NOMO-1 (cell line): Measurements from ENCODE around the gene DGKI.

Experiments
- DNase-seq, 2 experiments: peaks; one replicate each; lab custom pipeline; 2025; ENCODE audit not compliant: unreplicated experiment in 2 of 2; lab: John Stamatoyannopoulos, UW

The DGKI gene

GRCh38 chr7:137694405-137694804 lies 152.4 kb downstream of the DGKI start:
- no peak for DNase-seq

- DNase-seq = no peak
Measured at GRCh38 chr7:137692399-137692798, 154.4 kb downstream of the DGKI start.

- DNase-seq = no peak
Measured at GRCh38 chr7:137691566-137691965, 155.2 kb downstream of the DGKI start.

- DNase-seq = no peak
Measured at GRCh38 chr7:137690635-137691034, 156.1 kb downstream of the DGKI start.

- no peak for DNase-seq
Measured at GRCh38 chr7:137689761-137690160, 157.0 kb downstream of the DGKI start.

GRCh38 chr7:137687556-137688265 lies 159.1 kb downstream of the DGKI start:
- DNase-seq = no peak

GRCh38 chr7:137685433-137686164 lies 161.2 kb downstream of the DGKI start:
- DNase-seq = no peak

- no peak for DNase-seq
Measured at GRCh38 chr7:137684776-137685175, 162.0 kb downstream of the DGKI start.

- DNase-seq = no peak
Measured at GRCh38 chr7:137684316-137684715, 162.5 kb downstream of the DGKI start.

GRCh38 chr7:137682596-137682995 lies 164.2 kb downstream of the DGKI start:
- no peak for DNase-seq

- no peak for DNase-seq
Measured at GRCh38 chr7:137681657-137682562, 164.9 kb downstream of the DGKI start.

- DNase-seq = no peak
Measured at GRCh38 chr7:137674551-137675409, 172.0 kb downstream of the DGKI start.

GRCh38 chr7:137674048-137674447 lies 172.7 kb downstream of the DGKI start:
- DNase-seq = no peak

GRCh38 chr7:137671920-137672319 lies 174.9 kb downstream of the DGKI start:
- no peak for DNase-seq

GRCh38 chr7:137670222-137671064 lies 176.3 kb downstream of the DGKI start:
- DNase-seq = no peak

GRCh38 chr7:137669706-137670105 lies 177.1 kb downstream of the DGKI start:
- DNase-seq = no peak

- DNase-seq = no peak
Measured at GRCh38 chr7:137668404-137668803, 178.4 kb downstream of the DGKI start.

GRCh38 chr7:137667633-137668387 lies 179.0 kb downstream of the DGKI start:
- no peak for DNase-seq

GRCh38 chr7:137664846-137665245 lies 181.9 kb downstream of the DGKI start:
- DNase-seq = no peak
